ENCODE measurements around the gene TLL1. TPM values are rescaled to one million over a fixed set of nuclear protein-coding genes. Genes with fewer than 3 reads are reported as not detected.

TLL1 gene
- total RNA-seq: 0.50 and 1.0 TPM in 2 replicates

GRCh38 chr4:165872461-165873297 lies at the start of gene TLL1:
TSS of gene TLL1 (plus strand) at chr4:165873237. CDS start at chr4:165873905, 668 bp downstream.

All from nasal cavity respiratory epithelium epithelial cell of viscerocranial mucosa (primary cell).